HepG2 (cell line): ENCODE results near the gene ASMT.
"Not testable (repeated sequence)": the region's sequence is repeated elsewhere in the genome, so short reads cannot be mapped to it uniquely, and the experiment has no call there.

ENCODE experiments used
- NFYB ChIP-seq: sonication (generic); formaldehyde crosslinking; IDR thresholded peaks from 2 replicates; pipeline ENCODE4 v1.4.0; 2020; ENCODE audit warnings: missing genetic modification reagents
- PRDM4 ChIP-seq: sonication (generic); formaldehyde crosslinking; IDR thresholded peaks from 2 replicates; pipeline ENCODE4 v1.9.0; 2021; ENCODE audit warnings: missing genetic modification reagents, borderline replicate concordance
- SIN3B ChIP-seq: fragments of 150-350 bp; IDR thresholded peaks from 2 replicates; pipeline ENCODE4 v1.6.1; 2014; ENCODE audit warnings: low read length

- TF ChIP-seq SIN3B; NFYB (CRISPR knock-in tag); PRDM4 (CRISPR knock-in tag): not testable (repeated sequence)
These were observed 40.7 kb upstream of the ASMT start for GRCh38 chrX:1574181-1574580.
